HepG2 (cell line): Measurements from ENCODE around the gene APLF. TPM values are rescaled to one million over a fixed set of nuclear protein-coding genes. Genes with fewer than 3 reads are reported as not detected.

Experiments used
- ATAC-seq: fragments of 200-7000 bp; cut with Tn5 transposase; 3 replicates; pipeline ENCODE4 v1.9.1; 2020; ENCODE audit warnings: mild to moderate bottlenecking, moderate library complexity
- BruUV-seq: library from RNA; stranded (reverse); fragments of 400-500 nt; replicated peaks from 2 replicates; lab custom pipeline; 2021; lab: Mats Ljungman, UMichigan
- CTCF ChIA-PET: fragments of 300-600 bp; formaldehyde crosslinking; extraction: SDS; loops from one replicate; lab custom pipeline; 2021; ENCODE audit warnings: low total read pairs, inconsistent platforms, low intra/inter-chr PET ratio; lab: Yijun Ruan, JAX
- POLR2A ChIA-PET: fragments of 350-600 bp; sonication (Branson Sonifier 250); formaldehyde crosslinking; loops from one replicate; lab custom pipeline; 2020; ENCODE audit warnings: antibody characterized with exemption, inconsistent platforms; lab: Yijun Ruan, JAX
- DNase-seq: peaks from one replicate; pipeline ENCODE4 v3.0.0-alpha.2; 2015; ENCODE audit warnings: low spot score
- FAIRE-seq: peaks from 3 replicates; lab custom pipeline; 2011; peaks lifted over from hg19 to GRCh38; lab: Jason Lieb, UNC
- H2AFZ ChIP-seq: one replicate; pipeline ENCODE4 v1.6.1; 2011; ENCODE audit warnings: low read length, inconsistent platforms
- H3K27ac ChIP-seq: fragments of 300-600 bp; 3 replicates; pipeline ENCODE4 v1.8.0; 2011; ENCODE audit warnings: mixed run types, mild to moderate bottlenecking, mixed read lengths, low read length, inconsistent platforms; ENCODE audit not compliant: insufficient read depth; ENCODE audit errors: extremely low read length
- H3K27me3 ChIP-seq, 2 experiments: fragments of 200-600 bp in 1 of 2; 2 replicates in 1 of 2; 3 replicates in 1 of 2; pipeline versions ENCODE4 v1.6.0 to v1.8.0; 2011; ENCODE audit warnings: low read length in 2 of 2, mild to moderate bottlenecking in 2 of 2, moderate library complexity in 2 of 2, inconsistent platforms in 1 of 2; ENCODE audit not compliant: insufficient read depth in 2 of 2, control insufficient read depth in 1 of 2
- H3K36me3 ChIP-seq, 2 experiments: fragments of 200-600 bp in 1 of 2; replicated peaks in 1 of 2; 2 replicates in 1 of 2; 3 replicates in 1 of 2; pipeline versions ENCODE4 v1.5.1 to v1.8.0; 2011; ENCODE audit warnings: low read length in 2 of 2, inconsistent platforms in 1 of 2; ENCODE audit not compliant: insufficient read depth in 2 of 2, control insufficient read depth in 1 of 2
- H3K4me1 ChIP-seq: 2 replicates; pipeline ENCODE4 v1.5.1; 2012; ENCODE audit warnings: low read length, inconsistent platforms; ENCODE audit not compliant: insufficient read depth
- H3K4me2 ChIP-seq: 2 replicates; pipeline ENCODE4 v1.6.0; 2011; ENCODE audit warnings: low read depth, low read length, inconsistent platforms
- H3K4me3 ChIP-seq, 3 experiments: fragments of 200-600 bp in 1 of 3; sonication (generic), shearing (Covaris generic) in 1 of 3; replicated peaks in 1 of 3; 2 replicates each; pipeline ENCODE4 v1.5.1; 2011 to 2016; ENCODE audit warnings: low read length in 3 of 3, inconsistent platforms in 2 of 3, low read depth in 2 of 3, mild to moderate bottlenecking in 2 of 3, control low read depth in 1 of 3, mixed read lengths in 1 of 3; ENCODE audit not compliant: insufficient read depth in 1 of 3
- H3K79me2 ChIP-seq: one replicate; pipeline ENCODE4 v1.6.1; 2011; ENCODE audit warnings: low read length, inconsistent platforms; ENCODE audit not compliant: insufficient read depth
- H3K9ac ChIP-seq: 2 replicates; pipeline ENCODE4 v1.6.0; 2011; ENCODE audit warnings: mild to moderate bottlenecking, low read depth, low read length, inconsistent platforms; ENCODE audit not compliant: insufficient read depth
- H3K9me3 ChIP-seq: 2 replicates; pipeline ENCODE4 v1.5.1; 2012; ENCODE audit warnings: mild to moderate bottlenecking, low read length
- H4K20me1 ChIP-seq: 2 replicates; pipeline ENCODE4 v1.6.0; 2011; ENCODE audit warnings: inconsistent platforms, mild to moderate bottlenecking, low read length, moderate library complexity; ENCODE audit not compliant: insufficient read depth
- ARID3A ChIP-seq: IDR thresholded peaks from 2 replicates; pipeline ENCODE4 v1.6.1; 2012; ENCODE audit warnings: low read depth, low read length, improper control_type of control experiment
- NR2C2 ChIP-seq: sonication (generic); formaldehyde crosslinking; IDR thresholded peaks from 2 replicates; pipeline ENCODE4 v1.4.0; 2020; ENCODE audit warnings: missing genetic modification reagents, mild to moderate bottlenecking, moderate library complexity, borderline replicate concordance
- SAFB2 ChIP-seq: sonication (generic); formaldehyde crosslinking; IDR thresholded peaks from 2 replicates; pipeline ENCODE4 v1.5.1; 2020; ENCODE audit warnings: missing genetic modification reagents, low read depth, mild to moderate bottlenecking, borderline replicate concordance
- SNAPC2 ChIP-seq: sonication (generic); formaldehyde crosslinking; IDR thresholded peaks from 2 replicates; pipeline ENCODE4 v1.8.1; 2022; ENCODE audit warnings: mild to moderate bottlenecking, missing genetic modification reagents
- ZEB1 ChIP-seq: IDR thresholded peaks from 2 replicates; pipeline ENCODE4 v1.6.1; 2012; ENCODE audit warnings: mild to moderate bottlenecking, low read depth, inconsistent platforms; ENCODE audit not compliant: insufficient replicate concordance
- ZIK1 ChIP-seq: sonication (generic); formaldehyde crosslinking; IDR thresholded peaks from 2 replicates; pipeline ENCODE4 v1.5.0; 2020; ENCODE audit warnings: mild to moderate bottlenecking, low read depth, missing genetic modification reagents, borderline replicate concordance
- ZNF350 ChIP-seq: sonication (generic); formaldehyde crosslinking; IDR thresholded peaks from 2 replicates; pipeline ENCODE4 v1.4.0; 2020; ENCODE audit warnings: mild to moderate bottlenecking, low read depth, missing genetic modification reagents, borderline replicate concordance
- ZNF83 ChIP-seq: sonication (generic); formaldehyde crosslinking; IDR thresholded peaks from 2 replicates; pipeline ENCODE4 v1.4.0; 2020; ENCODE audit warnings: missing genetic modification reagents, mild to moderate bottlenecking, borderline replicate concordance
- WGBS: methylation state at CpG from one replicate; pipeline ENCODE4 v1.1.6; 2017; ENCODE audit warnings: low lambda C conversion rate; 5-methylcytosine and 5-hydroxymethylcytosine counted together
- in situ Hi-C: cut with HindIII; loops from 2 replicates; pipeline ENCODE4 v1.10.0; 2017; ENCODE audit warnings: low pct_unique_long_range_greater_than_20kb; ENCODE audit not compliant: extremely low pct_ligation_motif_present
- intact Hi-C: fragments of 100-400 bp; cut with micrococcal nuclease; formaldehyde crosslinking; loops from one replicate; pipeline ENCODE4 v1.10.0; 2022; ENCODE audit not compliant: unreplicated experiment
- polyA plus RNA-seq, 8 experiments: library from polyadenylated mRNA; depleted of rRNA in 3 of 8; stranded (reverse) in 7 of 8; unstranded in 1 of 8; fragments of >200 nt; fragmentation: Illumina TruSeq in 4 of 8; extraction: Trizol in 4 of 8; gene quantifications; 2 replicates each; pipeline versions ENCODE4 v1.2.1 to v1.2.3, GENCODE V29; 2011 to 2016; ENCODE audit warnings: low read depth in 4 of 8, missing spikeins in 1 of 8, mixed read lengths in 1 of 8; ENCODE audit not compliant: insufficient read depth in 1 of 8
- total RNA-seq, 5 experiments: library from RNA; depleted of rRNA; stranded (reverse); fragments of >200 nt; fragmentation: Illumina TruSeq; extraction: Trizol; gene quantifications; 2 replicates each; pipeline ENCODE4 v1.2.3, GENCODE V29; 2016; ENCODE audit warnings: low read depth in 1 of 5
- TF ChIP-seq, protein P1 (sequence below): IDR thresholded peaks from 2 replicates; pipeline ENCODE4 v1.6.1; 2016; ENCODE audit warnings: missing biosample characterization, missing genetic modification reagents, low read depth

The APLF gene
- total and polyA plus RNA-seq, 2 of the 13 experiments (the other 11 are each of a cell fraction or from before 2014, with no cell fraction given): 0.45 to 2.2 TPM

- CTCF ChIA-PET: no interaction called here
- H3K79me2 ChIP-seq: no peaks in the 10 kb centered on the region
- no peak overlapping the region for H3K27ac ChIP-seq
- FAIRE-seq: no peak
- BruUV-seq: no TSS peak
- H4K20me1 ChIP-seq: no peaks in the 10 kb centered on the region
- no peak overlapping the region for H2AFZ ChIP-seq
- no peak overlapping the region for H3K9ac ChIP-seq
- no peaks in the 10 kb centered on the region for H3K36me3 ChIP-seq
- WGBS: 1% methylated on average over 3 of the region's 3 CpGs
- no peaks in the 10 kb centered on the region for H3K27me3 ChIP-seq
- no peak for DNase-seq
- no peak for ATAC-seq
- no peak for TF ChIP-seq ZNF83 (CRISPR knock-in tag)
- TF ChIP-seq NR2C2: no peak
- no peak for TF ChIP-seq ZNF350 (CRISPR knock-in tag)
- TF ChIP-seq, protein P1, sequence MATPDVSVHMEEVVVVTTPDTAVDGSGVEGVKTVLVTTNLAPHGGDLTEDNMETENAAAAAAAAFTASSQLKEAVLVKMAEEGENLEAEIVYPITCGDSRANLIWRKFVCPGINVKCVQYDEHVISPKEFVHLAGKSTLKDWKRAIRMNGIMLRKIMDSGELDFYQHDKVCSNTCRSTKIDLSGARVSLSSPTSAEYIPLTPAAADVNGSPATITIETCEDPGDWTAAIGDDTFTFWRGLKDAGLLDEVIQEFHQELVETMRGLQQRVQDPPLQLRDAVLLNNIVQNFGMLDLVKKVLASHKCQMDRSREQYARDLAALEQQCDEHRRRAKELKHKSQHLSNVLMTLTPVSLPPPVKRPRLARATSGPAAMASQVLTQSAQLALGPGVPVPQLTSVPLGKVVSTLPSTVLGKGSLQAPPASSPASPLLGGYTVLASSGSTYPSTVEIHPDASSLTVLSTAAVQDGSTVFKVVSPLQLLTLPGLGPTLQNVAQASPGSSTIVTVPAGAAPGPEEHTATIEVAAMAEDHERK (CRISPR knock-in tag): no peak
- no peak for TF ChIP-seq ZEB1
- TF ChIP-seq ZIK1 (CRISPR knock-in tag): no peak
- no peak for TF ChIP-seq SAFB2 (CRISPR knock-in tag)
- no peak for TF ChIP-seq ARID3A
- TF ChIP-seq SNAPC2 (CRISPR knock-in tag): no peak
- in situ Hi-C loops: no loop called here
- POLR2A ChIA-PET: no interaction called here
- H3K4me1 ChIP-seq: no peaks in the 10 kb centered on the region
- intact Hi-C loops: no loop called here
- H3K9me3 ChIP-seq: peaks cover 5% of the 10 kb centered on the region; the same call in 1 of the 2 replicates
- H3K4me2 ChIP-seq: no peak overlapping the region
- H3K4me3 ChIP-seq: no peak overlapping the region
Observed at GRCh38 chr2:68604077-68604476, 136.7 kb downstream of the APLF start.
